Measurements from ENCODE around the gene SPATA20. TPM values are rescaled to one million over a fixed set of nuclear protein-coding genes. Genes with fewer than 3 reads are reported as not detected.

Gene SPATA20
- total RNA-seq, 1 donor from 2014 or later: 52.3 TPM

GRCh38 chr17:50539762-50540559, 7.0 kb upstream of the SPATA20 start:
- H3K36me3 Mint-ChIP-seq (ENCODE audit: low read depth): no peaks in the 10 kb centered on the region
- no peaks in the 10 kb centered on the region for H3K9me3 Mint-ChIP-seq
- ATAC-seq (ENCODE audit: low read depth) (no peak), DNase-seq (no peak)
- intact Hi-C loops (cut with micrococcal nuclease): loop anchor here (10.0 kb wide), 1 partner anchor 515 kb away; no protein-coding TSS in a partner anchor
- no peak for TF ChIP-seq CTCF (IDR thresholded peaks at IDR 0.05)
- H3K4me1 Mint-ChIP-seq: peaks cover 8% of the 10 kb centered on the region
- no peak overlapping the region for H3K27ac Mint-ChIP-seq
- no peak overlapping the region for H3K4me3 Mint-ChIP-seq
- ChIA-PET CTCF (no interaction called here), POLR2A (no interaction called here)
- H3K27me3 Mint-ChIP-seq: peaks cover 18% of the 10 kb centered on the region

- no peaks in the 10 kb centered on the region for H3K9me3 Mint-ChIP-seq
- POLR2A ChIA-PET: interaction anchor here (0.5 to 2.3 kb wide), 4 partner anchors 79 to 325 kb away, joined by 3 to 11 read pairs (median 6); partner anchors contain the start of genes LRRC59 and TOB1
- TF ChIP-seq CTCF (IDR thresholded peaks at IDR 0.05): no peak
- DNase-seq (no peak), ATAC-seq (ENCODE audit: low read depth) (no peak)
- H3K27ac Mint-ChIP-seq: no peak overlapping the region
- CTCF ChIA-PET: interaction anchor here (1.3 kb wide), 1 partner anchor 14 kb away, joined by 3 read pairs; no protein-coding TSS in a partner anchor
- no peaks in the 10 kb centered on the region for H3K36me3 Mint-ChIP-seq (ENCODE audit: low read depth)
- H3K27me3 Mint-ChIP-seq: peaks cover 11% of the 10 kb centered on the region
- peaks cover 8% of the 10 kb centered on the region for H3K4me1 Mint-ChIP-seq
- no peak overlapping the region for H3K4me3 Mint-ChIP-seq
- intact Hi-C loops (cut with micrococcal nuclease): loop anchor here (1.0 to 10.0 kb wide), 2 partner anchors 58 to 514 kb away; no protein-coding TSS in a partner anchor
Measured at GRCh38 chr17:50540560-50541401, 6.2 kb upstream of the SPATA20 start.

GRCh38 chr17:50541402-50541715, 5.6 kb upstream of the SPATA20 start:
- POLR2A ChIA-PET: interaction anchor here (0.5 to 2.3 kb wide), 5 partner anchors 78 to 326 kb away, joined by 3 to 11 read pairs (median 5); partner anchors contain the start of genes LRRC59 and TOB1
- no peaks in the 10 kb centered on the region for H3K36me3 Mint-ChIP-seq (ENCODE audit: low read depth)
- no peaks in the 10 kb centered on the region for H3K9me3 Mint-ChIP-seq
- H3K27me3 Mint-ChIP-seq: peaks cover 10% of the 10 kb centered on the region
- TF ChIP-seq CTCF (IDR thresholded peaks at IDR 0.05): no peak
- H3K27ac Mint-ChIP-seq: no peak overlapping the region
- intact Hi-C loops (cut with micrococcal nuclease): loop anchor here (1.0 to 10.0 kb wide), 2 partner anchors 59 to 513 kb away; no protein-coding TSS in a partner anchor
- peak overlapping the region; percentile 85 for H3K4me3 Mint-ChIP-seq
- ATAC-seq (ENCODE audit: low read depth) (no peak), DNase-seq (no peak)
- CTCF ChIA-PET: interaction anchor here (1.0 to 1.5 kb wide), 4 partner anchors 9 to 85 kb away, joined by 3 to 5 read pairs (median 4); no protein-coding TSS in a partner anchor
- H3K4me1 Mint-ChIP-seq: peaks cover 12% of the 10 kb centered on the region

GRCh38 chr17:50541716-50542688, 5.0 kb upstream of the SPATA20 start:
- Mint-ChIP-seq H3K9me3 (no peaks in the 10 kb centered on the region), H3K4me3 (peak overlapping the region; percentile 85), H3K27me3 (peaks cover 7% of the 10 kb centered on the region), H3K36me3 (ENCODE audit: low read depth) (no peaks in the 10 kb centered on the region), H3K4me1 (peaks cover 17% of the 10 kb centered on the region), H3K27ac (peak overlapping the region; percentile 76)
- ATAC-seq (ENCODE audit: low read depth) (peak; percentile 86), DNase-seq (peak; percentile 92)
- intact Hi-C loops (cut with micrococcal nuclease): loop anchor here (1.0 to 10.0 kb wide), 5 partner anchors 18 to 513 kb away; partner anchors contain the start of genes CACNA1G, MYCBPAP and RSAD1
- no peak for TF ChIP-seq CTCF (IDR thresholded peaks at IDR 0.05)
- CTCF ChIA-PET: interaction anchor here (1.0 to 1.8 kb wide), 7 partner anchors 9 to 153 kb away, joined by 3 to 6 read pairs (median 4); partner anchors contain the start of gene CACNA1G
- POLR2A ChIA-PET: interaction anchor here (0.9 to 2.3 kb wide), 5 partner anchors 19 to 325 kb away, joined by 3 to 11 read pairs (median 4); partner anchors contain the start of genes CACNA1G, LRRC59 and TOB1
